A549 (cell line): ENCODE data around the gene CDH22.

Experiments
- BCL3 ChIP-seq: fragments of >200 bp; sonication (Bioruptor Twin); formaldehyde crosslinking; IDR thresholded peaks from 3 replicates; pipeline ENCODE4 v1.6.1; 2016
- CBX8 ChIP-seq: fragments of 200-600 bp; sonication (generic); IDR thresholded peaks from 2 replicates; pipeline ENCODE4 v1.6.1; 2016
- CHD2 ChIP-seq: fragments of 150-350 bp; IDR thresholded peaks from 2 replicates; pipeline ENCODE4 v1.6.1; 2014; ENCODE audit warnings: low read length; ENCODE audit not compliant: partially characterized antibody
- CHD4 ChIP-seq: fragments of 200-600 bp; sonication (generic); IDR thresholded peaks from 2 replicates; pipeline ENCODE4 v1.6.1; 2016; ENCODE audit warnings: antibody characterized with exemption, mild to moderate bottlenecking, borderline replicate concordance
- CTCF ChIP-seq: fragments of >200 bp; sonication (Bioruptor Twin); formaldehyde crosslinking; IDR thresholded peaks from 3 replicates; pipeline ENCODE4 v1.5.1; 2016
- FOSB ChIP-seq: fragments of 250-450 bp; sonication (Bioruptor Pico); IDR thresholded peaks from 2 replicates; pipeline ENCODE4 v1.5.0; 2020; ENCODE audit warnings: mild to moderate bottlenecking, moderate library complexity
- KDM5A ChIP-seq: fragments of 200-600 bp; sonication (generic); IDR thresholded peaks from 2 replicates; pipeline ENCODE4 v1.6.1; 2016; ENCODE audit warnings: antibody characterized with exemption, mild to moderate bottlenecking
- POLR2A ChIP-seq: IDR thresholded peaks from 2 replicates; pipeline ENCODE4 v1.6.1; 2012; ENCODE audit warnings: mild to moderate bottlenecking, low read length
- POLR2AphosphoS2 ChIP-seq: conservative IDR thresholded peaks from 2 replicates; pipeline ENCODE4 v1.6.1; 2012; ENCODE audit warnings: low read length, improper control_type of control experiment, inconsistent platforms
- TF ChIP-seq, protein P1 (sequence below): IDR thresholded peaks from 2 replicates; pipeline ENCODE4 v1.6.1; 2012

- TF ChIP-seq POLR2A (no peak), CHD2 (no peak), CTCF (no peak), CBX8 (no peak), POLR2AphosphoS2 (no peak), FOSB (CRISPR knock-in tag) (no peak), CHD4 (no peak), KDM5A (no peak), BCL3 (no peak)
- TF ChIP-seq, protein P1, sequence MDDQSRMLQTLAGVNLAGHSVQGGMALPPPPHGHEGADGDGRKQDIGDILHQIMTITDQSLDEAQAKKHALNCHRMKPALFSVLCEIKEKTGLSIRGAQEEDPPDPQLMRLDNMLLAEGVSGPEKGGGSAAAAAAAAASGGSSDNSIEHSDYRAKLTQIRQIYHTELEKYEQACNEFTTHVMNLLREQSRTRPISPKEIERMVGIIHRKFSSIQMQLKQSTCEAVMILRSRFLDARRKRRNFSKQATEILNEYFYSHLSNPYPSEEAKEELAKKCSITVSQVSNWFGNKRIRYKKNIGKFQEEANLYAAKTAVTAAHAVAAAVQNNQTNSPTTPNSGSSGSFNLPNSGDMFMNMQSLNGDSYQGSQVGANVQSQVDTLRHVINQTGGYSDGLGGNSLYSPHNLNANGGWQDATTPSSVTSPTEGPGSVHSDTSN: no peak
Observed at GRCh38 chr20:46161921-46162320, 146.4 kb downstream of the CDH22 start.
